Measurements from ENCODE around the gene CHMP5.

The CHMP5 gene

GRCh38 chr9:33264473-33265177, at the start of gene CHMP5, which contains the start of gene BAG1:
Gene CHMP5, plus strand, starts transcription at chr9:33265049. Its CDS starts 30 bp downstream, at chr9:33265079.
Gene BAG1, minus strand, starts transcription at chr9:33264708.
- DNase-seq, result peak; percentile 76 to 100 (median 99)

GRCh38 chr9:33220681-33221567, 43.9 kb upstream of the CHMP5 start:
- no peak for DNase-seq

GRCh38 chr9:33221568-33221884, 43.3 kb upstream of the CHMP5 start:
- no peak for DNase-seq

GRCh38 chr9:33222031-33222430, 42.8 kb upstream of the CHMP5 start:
- no peak for DNase-seq

GRCh38 chr9:33223696-33224095, 41.2 kb upstream of the CHMP5 start:
- DNase-seq, result no peak

- peak in 30 of 51 donors; percentile 2 to 80 (median 19) for DNase-seq
These were observed 39.3 kb upstream of the CHMP5 start for GRCh38 chr9:33225319-33226147.

- DNase-seq, result peak in 1 of 51 donors; percentile 3
These were observed 37.8 kb upstream of the CHMP5 start for GRCh38 chr9:33227008-33227398.

GRCh38 chr9:33227741-33228140, 37.1 kb upstream of the CHMP5 start:
- no peak for DNase-seq

GRCh38 chr9:33228606-33229005, 36.2 kb upstream of the CHMP5 start:
- no peak for DNase-seq

GRCh38 chr9:33229359-33230114, 35.3 kb upstream of the CHMP5 start:
- DNase-seq, result no peak

GRCh38 chr9:33230756-33231622, 33.9 kb upstream of the CHMP5 start:
- no peak for DNase-seq

GRCh38 chr9:33231623-33231942, 33.3 kb upstream of the CHMP5 start:
- no peak for DNase-seq

- DNase-seq, result no peak
These were observed 32.0 kb upstream of the CHMP5 start for GRCh38 chr9:33232815-33233214.

GRCh38 chr9:33233626-33234342, 31.1 kb upstream of the CHMP5 start:
- peak in 1 of 51 donors; percentile 6 for DNase-seq

- DNase-seq, result no peak
These were observed 30.1 kb upstream of the CHMP5 start for GRCh38 chr9:33234511-33235467.

GRCh38 chr9:33236571-33236970, 28.3 kb upstream of the CHMP5 start:
- no peak for DNase-seq

- no peak for DNase-seq
These were observed 24.9 kb upstream of the CHMP5 start, which contains the start of gene SPINK4 for GRCh38 chr9:33239921-33240320. Gene SPINK4, plus strand, starts transcription at chr9:33240167. Its CDS starts 42 bp downstream, at chr9:33240209.

GRCh38 chr9:33241298-33241697, 23.6 kb upstream of the CHMP5 start:
- no peak for DNase-seq

All from hypothalamus (tissue), 51 donors.